Esophagus (tissue), 2 donors: Measurements from ENCODE around the gene SMIM28. TPM values are rescaled to one million over a fixed set of nuclear protein-coding genes. Genes with fewer than 3 reads are reported as not detected.
"Not testable (repeated sequence)": the region's sequence is repeated elsewhere in the genome, so short reads cannot be mapped to it uniquely, and the experiment has no call there.

Experiments
- H3K27ac ChIP-seq, 2 donors: one replicate each; pipeline ENCODE4 v1.5.1; 2013; ENCODE audit warnings: low read depth in 2 of 2, mild to moderate bottlenecking in 2 of 2, inconsistent platforms in 1 of 2, low read length in 1 of 2, moderate library complexity in 1 of 2
- H3K27me3 ChIP-seq, 2 donors: one replicate each; pipeline ENCODE4 v1.6.1; 2013; ENCODE audit warnings: low read length in 2 of 2, control low read depth in 1 of 2, mild to moderate bottlenecking in 1 of 2; ENCODE audit not compliant: insufficient read depth in 2 of 2, control insufficient read depth in 1 of 2
- H3K36me3 ChIP-seq, 2 donors: one replicate each; pipeline ENCODE4 v1.6.1; 2013; ENCODE audit warnings: low read length in 1 of 2; ENCODE audit not compliant: control insufficient read depth in 2 of 2, insufficient read depth in 2 of 2
- H3K4me1 ChIP-seq, 2 donors: one replicate each; pipeline ENCODE4 v1.6.1; 2013; ENCODE audit warnings: low read length in 1 of 2; ENCODE audit not compliant: control insufficient read depth in 2 of 2, insufficient read depth in 2 of 2
- H3K4me3 ChIP-seq, 2 donors: one replicate each; pipeline ENCODE4 v1.5.1; 2013; ENCODE audit warnings: low read length in 2 of 2, mild to moderate bottlenecking in 2 of 2, low read depth in 1 of 2, moderate library complexity in 1 of 2
- H3K9me3 ChIP-seq, 2 donors: one replicate each; pipeline ENCODE4 v1.6.1; 2013; ENCODE audit warnings: mild to moderate bottlenecking in 2 of 2, low read depth in 1 of 2, low read length in 1 of 2, moderate library complexity in 1 of 2; ENCODE audit not compliant: control insufficient read depth in 2 of 2, insufficient read depth in 1 of 2
- WGBS, 2 donors: extraction: QIAGEN DNeasy Blood & Tissue Kit; methylation state at CpG; one replicate each; pipeline ENCODE4 v1.1.7; 2013; 5-methylcytosine and 5-hydroxymethylcytosine counted together
- polyA plus RNA-seq, 2 donors: library from polyadenylated mRNA; stranded (reverse); fragments of 200-250 nt; gene quantifications; one replicate each; pipeline ENCODE4 v1.2.3, GENCODE V29; 2013
- donor health status: healthy with polysubstance abuse.
- donor health status: Bipolar disorder and iron deficiency.

The SMIM28 gene
- polyA plus RNA-seq, 2 donors: not detected

- WGBS, 2 donors: 85 to 87% methylated on average over 7 of the region's 7 CpGs
- H3K36me3 ChIP-seq: peaks cover 0 to 14% of the 10 kb centered on the region in 2 donors
- not testable (repeated sequence) for H3K4me3 ChIP-seq, H3K9me3 ChIP-seq, H3K4me1 ChIP-seq, H3K27me3 ChIP-seq, H3K27ac ChIP-seq
Observed at GRCh38 chr6:138425256-138425655, 47.6 kb downstream of the SMIM28 start.

GRCh38 chr6:138426500-138427123 is 48.9 kb downstream of the SMIM28 start:
- 85 to 88% methylated on average over 5 of the region's 5 CpGs for WGBS, 2 donors

GRCh38 chr6:138427701-138428100 is 50.0 kb downstream of the SMIM28 start:
- 87 to 88% methylated on average over 8 of the region's 8 CpGs for WGBS, 2 donors
- no peak overlapping the region for H3K27ac ChIP-seq
- H3K4me1 ChIP-seq: no peaks in the 10 kb centered on the region
- H3K27me3 ChIP-seq: no peaks in the 10 kb centered on the region
- no peaks in the 10 kb centered on the region for H3K9me3 ChIP-seq
- peaks cover 7 to 19% of the 10 kb centered on the region in 2 donors for H3K36me3 ChIP-seq
- no peak overlapping the region for H3K4me3 ChIP-seq

More at GRCh38 chr6:138426500-138427123, 48.9 kb downstream of the SMIM28 start:
- H3K9me3 ChIP-seq: no peaks in the 10 kb centered on the region
- no peaks in the 10 kb centered on the region for H3K27me3 ChIP-seq
- no peak overlapping the region for H3K27ac ChIP-seq
- H3K4me1 ChIP-seq: no peaks in the 10 kb centered on the region
- H3K36me3 ChIP-seq: peaks cover 0 to 16% of the 10 kb centered on the region in 2 donors
- H3K4me3 ChIP-seq: no peak overlapping the region

GRCh38 chr6:138428944-138429598 is 51.4 kb downstream of the SMIM28 start:
- Histone ChIP-seq H3K9me3 (no peaks in the 10 kb centered on the region), H3K27ac (peak overlapping the region in 1 of 2 donors; percentile 2), H3K4me3 (no peak overlapping the region), H3K4me1 (no peaks in the 10 kb centered on the region), H3K27me3 (no peaks in the 10 kb centered on the region), H3K36me3 (peaks cover 7 to 16% of the 10 kb centered on the region in 2 donors)
- WGBS, 2 donors: 37% methylated on average over 8 of the region's 8 CpGs

DNA sequence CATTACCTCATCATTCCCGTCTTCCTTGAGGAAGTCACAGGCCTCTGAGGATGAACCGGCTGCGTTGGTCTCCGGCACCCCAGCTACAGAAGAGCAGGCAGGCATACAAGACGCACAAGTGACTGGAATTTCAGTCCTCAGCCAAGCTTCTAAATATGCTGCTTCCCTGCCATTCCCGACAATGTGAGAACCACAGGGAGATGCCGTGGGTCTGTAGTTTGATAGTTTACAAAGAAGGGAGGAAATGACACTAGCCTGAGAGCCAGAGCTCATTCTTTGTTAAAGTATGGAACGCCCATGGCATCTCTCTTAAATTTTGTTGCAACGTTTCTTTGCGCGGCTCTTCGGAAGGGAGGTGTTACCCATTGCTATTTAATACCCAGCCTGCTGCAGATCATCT is 52.1 kb downstream of the SMIM28 start:
- no peak overlapping the region for H3K27ac ChIP-seq
- H3K4me3 ChIP-seq: no peak overlapping the region
- no peaks in the 10 kb centered on the region for H3K9me3 ChIP-seq
- 74 to 76% methylated on average over 12 of the region's 12 CpGs for whole genome bisulfite sequencing, 2 donors
- H3K36me3 ChIP-seq: peaks cover 8 to 10% of the 10 kb centered on the region in 2 donors
- H3K27me3 ChIP-seq: no peaks in the 10 kb centered on the region
- H3K4me1 ChIP-seq: no peaks in the 10 kb centered on the region

DNA sequence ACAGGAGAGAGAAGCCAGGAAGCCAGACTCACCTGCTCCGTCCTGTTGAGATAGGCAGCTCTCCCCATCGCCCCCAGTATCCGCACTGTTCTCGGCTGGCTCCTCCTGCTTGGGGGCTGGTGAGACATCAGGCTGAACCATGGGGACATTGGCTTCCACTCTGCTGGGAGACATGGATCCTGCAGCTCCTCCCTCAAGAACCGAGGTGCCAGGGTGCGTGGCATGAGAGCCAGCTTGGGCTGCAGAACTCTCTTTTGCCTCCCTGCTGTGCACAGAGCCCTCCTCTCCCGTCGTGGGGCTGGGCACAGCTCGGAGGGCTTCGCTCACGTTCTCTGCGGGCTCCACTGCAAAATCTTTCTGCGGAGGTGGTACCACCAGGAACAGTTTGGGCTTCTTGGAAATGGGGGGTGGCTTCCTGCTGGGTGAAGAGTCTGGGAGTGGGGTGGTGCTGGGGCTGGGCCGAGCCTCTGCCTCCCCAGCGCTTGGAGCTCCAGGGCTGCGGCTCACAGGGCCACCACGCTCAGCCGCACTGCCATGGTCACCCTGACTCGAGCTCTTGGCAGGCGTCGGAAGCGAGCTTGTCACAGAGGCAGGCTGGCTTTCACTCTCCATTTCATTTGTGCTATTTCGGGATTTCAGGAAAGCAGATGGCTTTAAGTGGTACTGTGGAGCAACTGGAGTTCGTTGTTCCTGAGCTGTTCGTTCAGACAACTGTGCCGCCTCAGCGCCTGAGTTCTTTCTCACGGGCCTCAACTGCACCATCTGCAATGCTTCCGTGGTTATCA is 52.8 kb downstream of the SMIM28 start:
- H3K9me3 ChIP-seq: no peaks in the 10 kb centered on the region
- WGBS, 2 donors: 90% methylated on average over 29 of the region's 29 CpGs
- H3K36me3 ChIP-seq: peaks cover 10% of the 10 kb centered on the region in 2 donors
- no peak overlapping the region for H3K27ac ChIP-seq
- H3K27me3 ChIP-seq: no peaks in the 10 kb centered on the region
- H3K4me3 ChIP-seq: no peak overlapping the region
- H3K4me1 ChIP-seq: no peaks in the 10 kb centered on the region

- Histone ChIP-seq H3K9me3 (no peaks in the 10 kb centered on the region), H3K4me3 (no peak overlapping the region), H3K4me1 (no peaks in the 10 kb centered on the region), H3K27me3 (no peaks in the 10 kb centered on the region), H3K27ac (no peak overlapping the region), H3K36me3 (peaks cover 10% of the 10 kb centered on the region in 2 donors)
- WGBS, 2 donors: 84 to 87% methylated on average over 19 of the region's 19 CpGs
Observed at GRCh38 chr6:138431256-138432062, 53.8 kb downstream of the SMIM28 start.

DNA sequence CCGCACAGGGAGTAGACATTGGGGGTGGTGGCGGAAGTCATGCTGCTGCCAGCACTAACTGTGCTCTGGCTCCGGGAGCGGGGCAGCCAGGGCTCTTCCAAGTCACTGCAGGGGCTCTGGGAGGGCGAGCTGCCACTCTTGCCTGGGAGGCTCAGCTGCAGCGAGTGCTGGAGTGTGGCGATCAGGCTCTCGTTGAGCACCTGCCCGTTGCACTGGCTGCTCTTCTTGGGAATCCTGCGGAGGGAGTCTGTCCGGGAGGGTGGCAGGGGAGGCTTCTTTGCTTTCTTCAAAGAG is 54.3 kb downstream of the SMIM28 start:
- Histone ChIP-seq H3K4me3 (no peak overlapping the region), H3K27me3 (no peaks in the 10 kb centered on the region), H3K36me3 (peaks cover 8 to 10% of the 10 kb centered on the region in 2 donors), H3K27ac (no peak overlapping the region), H3K4me1 (no peaks in the 10 kb centered on the region), H3K9me3 (no peaks in the 10 kb centered on the region)
- WGBS, 2 donors: 94 to 95% methylated on average over 11 of the region's 11 CpGs
